Stomach (tissue), 9 donors: ENCODE results near the gene PALS1. TPM values are rescaled to one million over a fixed set of nuclear protein-coding genes. Genes with fewer than 3 reads are reported as not detected.

ENCODE experiments used
- DNase-seq, 2 donors: peaks; one replicate each; pipeline versions ENCODE4 v3.0.0 to v3.0.0-alpha.2; 2013 to 2019
- H3K27ac ChIP-seq, 5 donors: fragments of 200-600 bp in 4 of 5; sonication (generic) in 4 of 5; one replicate each; pipeline ENCODE4 v1.5.1; 2013 to 2019; ENCODE audit warnings: mild to moderate bottlenecking in 1 of 5, moderate library complexity in 1 of 5
- H3K27me3 ChIP-seq, 3 donors: fragments of 200-600 bp; sonication (generic); one replicate each; pipeline ENCODE4 v1.5.1; 2017 to 2019; ENCODE audit warnings: mixed run types in 1 of 3
- H3K36me3 ChIP-seq, 4 donors: fragments of 200-600 bp; sonication (generic); 1 replicate in 3 of 4; 2 replicates in 1 of 4; pipeline ENCODE4 v1.5.1; 2016 to 2019
- H3K4me1 ChIP-seq, 4 donors: fragments of 200-600 bp; sonication (generic); one replicate each; pipeline ENCODE4 v1.5.1; 2016 to 2019
- H3K4me3 ChIP-seq, 4 donors: fragments of 200-600 bp; sonication (generic) in 3 of 4; one replicate each; pipeline ENCODE4 v1.5.1; 2016 to 2019; ENCODE audit warnings: mild to moderate bottlenecking in 1 of 4
- H3K9me3 ChIP-seq, 4 donors: fragments of 200-600 bp; sonication (generic); one replicate each; pipeline ENCODE4 v1.5.1; 2016 to 2019
- EP300 ChIP-seq: sonication (generic); formaldehyde crosslinking; IDR thresholded peaks from one replicate; pipeline ENCODE4 v1.6.1; 2017; ENCODE audit warnings: antibody characterized with exemption
- POLR2A ChIP-seq, 4 donors: fragments of 450-650 bp; IDR thresholded peaks; one replicate each; pipeline ENCODE4 v1.6.1; 2016; ENCODE audit warnings: antibody characterized with exemption in 4 of 4, control low read depth in 2 of 4, mild to moderate bottlenecking in 1 of 4, moderate library complexity in 1 of 4
- POLR2AphosphoS5 ChIP-seq, 3 donors: sonication (generic); formaldehyde crosslinking; IDR thresholded peaks; one replicate each; pipeline ENCODE4 v1.6.1; 2016; ENCODE audit warnings: antibody characterized with exemption in 3 of 3
- WGBS, 5 donors: extraction: QIAGEN DNeasy Blood & Tissue Kit in 3 of 5; methylation state at CpG; one replicate each; pipeline versions ENCODE4 v1.1.5 to v1.1.7; 2013 to 2018; 5-methylcytosine and 5-hydroxymethylcytosine counted together
- intact Hi-C: fragments of 100-400 bp; cut with DNase I; formaldehyde crosslinking; loops from one replicate; pipeline ENCODE4 v1.15.1; 2023; ENCODE audit warnings: low total_unique reads
- polyA plus RNA-seq, 3 donors: library from polyadenylated mRNA; stranded (reverse); fragments of 200-250 nt; gene quantifications; one replicate each; pipeline ENCODE4 v1.2.3, GENCODE V29; 2013
- total RNA-seq, 5 donors: library from RNA; depleted of rRNA; stranded (reverse); fragments of >200 nt; gene quantifications; one replicate each; pipeline versions ENCODE4 v1.1.0 to v1.2.3, GENCODE V29; 2014 to 2016
- TF ChIP-seq, protein P1 (sequence below), 7 experiments: fragments of 450-650 bp in 4 of 7; fragments of 200-600 bp in 3 of 7; sonication (generic) in 3 of 7; IDR thresholded peaks; one replicate each; pipeline ENCODE4 v1.5.1; 2016 to 2019; ENCODE audit warnings: antibody characterized with exemption in 7 of 7, control low read depth in 2 of 7, mild to moderate bottlenecking in 1 of 7
- donor health status: healthy with polysubstance abuse.
- donor health status: Bipolar disorder and iron deficiency.
- donor health status: healthy.

Gene PALS1
- total and polyA plus RNA-seq, 8 donors = 5.2 to 44.2 (median 17.3) TPM

DNA sequence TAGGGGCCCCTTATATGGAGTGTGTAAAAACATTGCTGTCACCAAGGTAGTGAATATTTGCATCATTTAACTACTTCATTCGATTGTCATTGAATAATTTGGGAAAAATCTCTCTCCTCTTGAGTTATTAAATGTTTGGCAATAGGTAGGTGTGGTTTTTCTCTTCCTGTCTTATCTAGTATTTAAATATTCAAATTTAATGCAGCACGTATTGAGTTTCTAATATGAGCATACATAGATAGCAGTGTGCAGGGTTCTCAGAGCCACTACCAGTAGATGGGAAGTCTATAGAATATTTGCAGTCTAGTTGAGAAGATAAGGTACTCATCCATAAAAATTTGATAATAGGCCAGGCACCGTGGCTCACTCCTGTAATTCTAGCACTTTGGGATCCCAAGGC, 16.7 kb downstream of the PALS1 start:
- no peak overlapping the region for H3K4me3 ChIP-seq
- peaks cover under 1 to 47% (median 24%) of the 10 kb centered on the region in 4 donors for H3K4me1 ChIP-seq
- intact Hi-C loops = no loop called here
- TF ChIP-seq, protein P1, sequence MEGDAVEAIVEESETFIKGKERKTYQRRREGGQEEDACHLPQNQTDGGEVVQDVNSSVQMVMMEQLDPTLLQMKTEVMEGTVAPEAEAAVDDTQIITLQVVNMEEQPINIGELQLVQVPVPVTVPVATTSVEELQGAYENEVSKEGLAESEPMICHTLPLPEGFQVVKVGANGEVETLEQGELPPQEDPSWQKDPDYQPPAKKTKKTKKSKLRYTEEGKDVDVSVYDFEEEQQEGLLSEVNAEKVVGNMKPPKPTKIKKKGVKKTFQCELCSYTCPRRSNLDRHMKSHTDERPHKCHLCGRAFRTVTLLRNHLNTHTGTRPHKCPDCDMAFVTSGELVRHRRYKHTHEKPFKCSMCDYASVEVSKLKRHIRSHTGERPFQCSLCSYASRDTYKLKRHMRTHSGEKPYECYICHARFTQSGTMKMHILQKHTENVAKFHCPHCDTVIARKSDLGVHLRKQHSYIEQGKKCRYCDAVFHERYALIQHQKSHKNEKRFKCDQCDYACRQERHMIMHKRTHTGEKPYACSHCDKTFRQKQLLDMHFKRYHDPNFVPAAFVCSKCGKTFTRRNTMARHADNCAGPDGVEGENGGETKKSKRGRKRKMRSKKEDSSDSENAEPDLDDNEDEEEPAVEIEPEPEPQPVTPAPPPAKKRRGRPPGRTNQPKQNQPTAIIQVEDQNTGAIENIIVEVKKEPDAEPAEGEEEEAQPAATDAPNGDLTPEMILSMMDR (IDR thresholded peaks at IDR 0.05) = no peak
- TF ChIP-seq POLR2AphosphoS5 (IDR thresholded peaks at IDR 0.05) (no peak), POLR2A (IDR thresholded peaks at IDR 0.05) (no peak), EP300 (no peak)
- H3K36me3 ChIP-seq = peaks cover 0 to 5% (median 0%) of the 10 kb centered on the region in 4 donors
- 64 to 81% (median 68%) methylated on average over 3 of the region's 3 CpGs for WGBS, 5 donors
- H3K27me3 ChIP-seq = no peaks in the 10 kb centered on the region
- no peak for DNase-seq
- H3K9me3 ChIP-seq = no peaks in the 10 kb centered on the region
- no peak overlapping the region for H3K27ac ChIP-seq

DNA sequence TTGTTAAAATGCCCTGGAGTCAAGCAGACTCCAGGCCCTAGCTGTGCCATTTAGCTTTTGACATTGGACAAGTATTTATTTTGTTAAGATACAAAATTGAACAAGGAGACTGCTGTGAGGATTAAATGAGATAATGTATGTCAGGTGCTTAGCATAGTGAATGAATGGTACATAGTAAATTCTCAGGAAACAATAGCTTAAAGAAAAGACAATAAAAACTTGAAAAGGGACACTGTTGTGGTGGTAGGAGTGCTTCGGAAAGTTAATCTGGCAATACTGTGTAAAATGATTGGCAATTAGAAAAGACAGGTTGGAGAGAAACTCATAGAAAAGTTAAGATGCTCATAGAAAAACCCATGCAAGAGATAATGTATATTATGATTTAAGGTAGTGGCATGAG, 19.7 kb downstream of the PALS1 start:
- intact Hi-C loops = no loop called here
- WGBS, 5 donors = 91 to 97% (median 95%) methylated on average over 1 of the region's 1 CpG
- TF ChIP-seq EP300 (no peak), POLR2A (IDR thresholded peaks at IDR 0.05) (no peak)

DNA sequence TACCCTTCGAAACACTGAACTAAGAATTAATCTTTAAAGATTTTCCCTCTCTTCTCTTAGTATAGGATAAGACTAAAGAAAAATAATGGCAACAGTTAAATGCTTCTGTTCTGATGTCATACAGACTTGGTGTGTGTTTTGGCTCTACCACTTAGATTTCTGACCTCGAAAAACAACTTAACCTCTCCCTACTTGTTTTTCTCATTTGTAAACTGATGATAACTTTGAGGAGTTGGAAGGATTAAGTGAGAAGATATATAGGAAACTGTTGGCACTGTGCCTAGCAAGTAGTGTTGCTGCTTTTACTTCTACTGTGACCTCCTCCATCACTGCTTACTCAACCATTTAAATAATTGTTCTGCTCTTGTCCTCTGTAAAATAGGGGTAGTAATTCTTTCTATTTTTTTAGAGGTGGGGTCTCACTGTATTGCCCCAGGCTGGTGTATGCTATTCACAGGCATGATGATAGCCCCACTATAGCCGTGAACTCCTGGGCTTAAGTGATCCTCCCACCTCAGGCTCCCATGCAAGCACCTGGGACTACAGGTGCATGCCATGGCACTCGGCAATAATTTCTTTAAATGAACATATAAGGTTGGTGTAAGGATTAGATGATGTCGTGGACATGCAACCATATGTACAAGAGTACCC, 22.4 kb downstream of the PALS1 start:
- Histone ChIP-seq H3K36me3 (no peaks in the 10 kb centered on the region), H3K27ac (peak overlapping the region in 2 of 5 donors; percentile 6 to 14), H3K4me3 (no peak overlapping the region), H3K9me3 (no peaks in the 10 kb centered on the region), H3K4me1 (peaks cover 0 to 63% (median 36%) of the 10 kb centered on the region in 4 donors), H3K27me3 (no peaks in the 10 kb centered on the region)
- WGBS, 5 donors = 67 to 74% (median 71%) methylated on average over 5 of the region's 5 CpGs
- peak in 1 of 2 donors; percentile 73 for DNase-seq
- TF ChIP-seq POLR2AphosphoS5 (IDR thresholded peaks at IDR 0.05) (no peak), POLR2A (IDR thresholded peaks at IDR 0.05) (no peak), EP300 (no peak)
- TF ChIP-seq, protein P1 (IDR thresholded peaks at IDR 0.05) = no peak
- intact Hi-C loops = no loop called here

More for the DNA sequence above, 19.7 kb downstream of the PALS1 start:
- no peak overlapping the region for H3K27ac ChIP-seq
- H3K4me1 ChIP-seq = peaks cover 0 to 44% (median 19%) of the 10 kb centered on the region in 4 donors
- H3K4me3 ChIP-seq = no peak overlapping the region
- H3K36me3 ChIP-seq = peaks cover 0 to 5% (median 0%) of the 10 kb centered on the region in 4 donors
- no peak for DNase-seq
- no peaks in the 10 kb centered on the region for H3K27me3 ChIP-seq
- no peaks in the 10 kb centered on the region for H3K9me3 ChIP-seq

DNA sequence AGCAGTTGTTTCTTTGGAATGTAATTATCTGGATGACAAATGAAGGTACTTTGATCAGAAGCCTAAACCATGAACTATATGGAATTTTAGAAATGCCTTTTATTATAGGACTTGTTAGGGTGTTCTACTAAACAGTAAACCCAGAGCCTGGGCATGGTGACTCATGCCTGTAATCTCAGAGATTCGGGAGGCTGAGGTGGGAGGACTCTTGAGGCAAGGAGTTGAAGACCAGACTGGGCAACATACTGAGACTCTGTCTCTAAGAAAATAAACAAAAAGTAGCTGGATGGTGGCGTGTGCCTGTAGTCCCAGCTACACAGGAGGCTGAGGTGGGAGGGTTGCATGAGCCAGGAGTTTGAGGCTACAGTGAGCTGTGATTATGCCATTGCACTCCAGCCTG, 23.9 kb downstream of the PALS1 start:
- TF ChIP-seq POLR2A (IDR thresholded peaks at IDR 0.05) (no peak), EP300 (no peak)
- TF ChIP-seq, protein P1 (IDR thresholded peaks at IDR 0.05) = no peak
- WGBS, 5 donors = 61 to 76% (median 74%) methylated on average over 2 of the region's 2 CpGs
- intact Hi-C loops = no loop called here
- H3K4me1 ChIP-seq = peaks cover 0 to 78% (median 44%) of the 10 kb centered on the region in 4 donors
- peak in 1 of 2 donors; percentile 25 for DNase-seq
- H3K27me3 ChIP-seq = no peaks in the 10 kb centered on the region
- no peak overlapping the region for H3K4me3 ChIP-seq
- no peaks in the 10 kb centered on the region for H3K9me3 ChIP-seq
- H3K36me3 ChIP-seq = no peaks in the 10 kb centered on the region
- H3K27ac ChIP-seq = no peak overlapping the region
